ENCODE data around the gene TMEM191C.
"Not testable (repeated sequence)": the region's sequence is repeated elsewhere in the genome, so short reads cannot be mapped to it uniquely, and the experiment has no call there.

Gene TMEM191C

GRCh38 chr22:21446128-21446826 lies 20.9 kb upstream of the TMEM191C start:
- no peak for DNase-seq (ENCODE audit: low read depth)

- DNase-seq (ENCODE audit: low read depth), result no peak
Measured at GRCh38 chr22:21446827-21447690, 20.1 kb upstream of the TMEM191C start.

GRCh38 chr22:21447694-21448402 lies 19.3 kb upstream of the TMEM191C start:
- no peak for DNase-seq (ENCODE audit: low read depth)

- no peak for DNase-seq (ENCODE audit: low read depth)
Measured at GRCh38 chr22:21448627-21449416, 18.4 kb upstream of the TMEM191C start.

- no peak for DNase-seq (ENCODE audit: low read depth)
Measured at GRCh38 chr22:21449531-21450319, 17.5 kb upstream of the TMEM191C start.

GRCh38 chr22:21450320-21450831 lies 16.8 kb upstream of the TMEM191C start:
- DNase-seq (ENCODE audit: low read depth), result no peak

- DNase-seq (ENCODE audit: low read depth), result no peak
Measured at GRCh38 chr22:21450858-21451353, 16.3 kb upstream of the TMEM191C start.

GRCh38 chr22:21451545-21452520 lies 15.4 kb upstream of the TMEM191C start:
- DNase-seq (ENCODE audit: low read depth), result no peak

GRCh38 chr22:21452666-21453065 lies 14.5 kb upstream of the TMEM191C start:
- DNase-seq (ENCODE audit: low read depth), result not testable (repeated sequence)

- DNase-seq (ENCODE audit: low read depth), result not testable (repeated sequence)
Measured at GRCh38 chr22:21454998-21455333, 12.2 kb upstream of the TMEM191C start.

- no peak for DNase-seq (ENCODE audit: low read depth)
Measured at GRCh38 chr22:21455334-21456089, 11.7 kb upstream of the TMEM191C start.

- DNase-seq (ENCODE audit: low read depth), result no peak
Measured at GRCh38 chr22:21457023-21457787, 10.0 kb upstream of the TMEM191C start.

- DNase-seq (ENCODE audit: low read depth), result not testable (repeated sequence)
Measured at GRCh38 chr22:21462672-21463071, 4.5 kb upstream of the TMEM191C start.

- DNase-seq (ENCODE audit: low read depth), result peak; percentile 66
Measured at GRCh38 chr22:21468194-21469096, 1.3 kb downstream of the TMEM191C start.

- DNase-seq (ENCODE audit: low read depth), result not testable (repeated sequence)
Measured at GRCh38 chr22:21469097-21469994, 2.2 kb downstream of the TMEM191C start.

- not testable (repeated sequence) for DNase-seq (ENCODE audit: low read depth)
Measured at GRCh38 chr22:21472984-21473383, 5.8 kb downstream of the TMEM191C start.

All from HS-5 (cell line).